Measurements from ENCODE around the gene CHTF18.

The CHTF18 gene

GRCh38 chr16:794853-795466 is 6.5 kb downstream of the CHTF18 start:
- DNase-seq, result no peak

- no peak for DNase-seq
Observed at GRCh38 chr16:795580-796229, 7.3 kb downstream of the CHTF18 start.

GRCh38 chr16:796296-797119 is 8.1 kb downstream of the CHTF18 start:
- DNase-seq, result no peak

- peak; percentile 66 for DNase-seq
Observed at GRCh38 chr16:797120-797420, 8.7 kb downstream of the CHTF18 start.

- DNase-seq, result no peak
Observed at GRCh38 chr16:797686-798085, 9.3 kb downstream of the CHTF18 start.

- DNase-seq, result no peak
Observed at GRCh38 chr16:798666-799065, 10.2 kb downstream of the CHTF18 start.

GRCh38 chr16:799111-799947 is 10.9 kb downstream of the CHTF18 start:
- no peak for DNase-seq

- no peak for DNase-seq
Observed at GRCh38 chr16:799948-800833, 11.8 kb downstream of the CHTF18 start, which contains the start of gene GNG13. Gene GNG13 (minus strand): TSS chr16:800734. CDS start chr16:799077, 1,657 bp downstream.

GRCh38 chr16:800834-801511 is 12.6 kb downstream of the CHTF18 start:
- DNase-seq, result no peak

- no peak for DNase-seq
Observed at GRCh38 chr16:801584-802363, 13.4 kb downstream of the CHTF18 start.

GRCh38 chr16:802461-802860 is 14.0 kb downstream of the CHTF18 start:
- DNase-seq, result no peak

- DNase-seq, result no peak
Observed at GRCh38 chr16:802914-803753, 14.7 kb downstream of the CHTF18 start.

- no peak for DNase-seq
Observed at GRCh38 chr16:803754-804080, 15.3 kb downstream of the CHTF18 start.

- no peak for DNase-seq
Observed at GRCh38 chr16:804193-805048, 16.0 kb downstream of the CHTF18 start.

GRCh38 chr16:805474-805873 is 17.1 kb downstream of the CHTF18 start:
- DNase-seq, result no peak

GRCh38 chr16:807347-808084 is 19.1 kb downstream of the CHTF18 start:
- DNase-seq, result peak; percentile 90

GRCh38 chr16:808085-808386 is 19.6 kb downstream of the CHTF18 start:
- DNase-seq, result no peak

GRCh38 chr16:813204-813915 is 24.9 kb downstream of the CHTF18 start:
- peak; percentile 81 for DNase-seq
